HepG2 (cell line): ENCODE results near the gene ZNF540. TPM values are rescaled to one million over a fixed set of nuclear protein-coding genes. Genes with fewer than 3 reads are reported as not detected.

Experiments used
- ETV5 ChIP-seq: IDR thresholded peaks from 2 replicates; pipeline ENCODE4 v1.6.1; 2018; ENCODE audit warnings: missing biosample characterization, missing genetic modification reagents, inconsistent platforms, borderline replicate concordance
- HMGXB4 ChIP-seq, 2 experiments: sonication (generic) in 1 of 2; formaldehyde crosslinking in 1 of 2; IDR thresholded peaks; 2 replicates each; pipeline versions ENCODE4 v1.4.0 to v1.6.1; 2018 to 2020; ENCODE audit warnings: missing genetic modification reagents in 2 of 2, borderline replicate concordance in 1 of 2, low read depth in 1 of 2, mild to moderate bottlenecking in 1 of 2, missing biosample characterization in 1 of 2
- POGK ChIP-seq: sonication (generic); formaldehyde crosslinking; conservative IDR thresholded peaks from 2 replicates; pipeline ENCODE4 v1.8.0; 2022; ENCODE audit warnings: mild to moderate bottlenecking, moderate library complexity, missing genetic modification reagents
- THAP8 ChIP-seq: sonication (generic); formaldehyde crosslinking; IDR thresholded peaks from 2 replicates; pipeline ENCODE4 v1.5.1; 2020; ENCODE audit warnings: missing genetic modification reagents, mild to moderate bottlenecking, borderline replicate concordance
- ZBTB20 ChIP-seq: sonication (generic); formaldehyde crosslinking; IDR thresholded peaks from 2 replicates; pipeline ENCODE4 v1.8.1; 2023; ENCODE audit warnings: missing genetic modification reagents, low read depth, mild to moderate bottlenecking, borderline replicate concordance
- ZKSCAN8 ChIP-seq: IDR thresholded peaks from 2 replicates; pipeline ENCODE4 v1.6.1; 2016; ENCODE audit warnings: borderline replicate concordance, missing genetic modification reagents, missing compliant biosample characterization
- ZNF224 ChIP-seq: sonication (generic); formaldehyde crosslinking; IDR thresholded peaks from 2 replicates; pipeline ENCODE4 v1.5.0; 2020; ENCODE audit warnings: mild to moderate bottlenecking, missing genetic modification reagents
- ZNF335 ChIP-seq: sonication (generic); formaldehyde crosslinking; IDR thresholded peaks from 2 replicates; pipeline ENCODE4 v1.4.0; 2020; ENCODE audit warnings: missing genetic modification reagents
- ZNF407 ChIP-seq: sonication (generic); formaldehyde crosslinking; IDR thresholded peaks from one replicate; pipeline ENCODE4 v1.5.1; 2020; ENCODE audit warnings: mild to moderate bottlenecking, missing genetic modification reagents; ENCODE audit errors: not compliant biosample characterization
- ZUFSP ChIP-seq: sonication (generic); formaldehyde crosslinking; IDR thresholded peaks from 2 replicates; pipeline ENCODE4 v1.9.0; 2021; ENCODE audit warnings: missing genetic modification reagents, mild to moderate bottlenecking, borderline replicate concordance
- polyA plus RNA-seq, 8 experiments: library from polyadenylated mRNA; depleted of rRNA in 3 of 8; stranded (reverse) in 7 of 8; unstranded in 1 of 8; fragments of >200 nt; fragmentation: Illumina TruSeq in 4 of 8; extraction: Trizol in 4 of 8; gene quantifications; 2 replicates each; pipeline versions ENCODE4 v1.2.1 to v1.2.3, GENCODE V29; 2011 to 2016; ENCODE audit warnings: low read depth in 4 of 8, missing spikeins in 1 of 8, mixed read lengths in 1 of 8; ENCODE audit not compliant: insufficient read depth in 1 of 8
- total RNA-seq, 5 experiments: library from RNA; depleted of rRNA; stranded (reverse); fragments of >200 nt; fragmentation: Illumina TruSeq; extraction: Trizol; gene quantifications; 2 replicates each; pipeline ENCODE4 v1.2.3, GENCODE V29; 2016; ENCODE audit warnings: low read depth in 1 of 5

ZNF540 gene
- total and polyA plus RNA-seq, 2 of the 13 experiments (the other 11 are each of a cell fraction or from before 2014, with no cell fraction given) = 0.21 to 0.40 TPM

GRCh38 chr19:37654629-37655300 lies 60.1 kb downstream of the ZNF540 start (continued):
- TF ChIP-seq POGK (CRISPR knock-in tag) (peak; percentile 74), ZNF335 (CRISPR knock-in tag) (peak; percentile 92), ZBTB20 (peak; percentile 51; the same call in 1 of the 2 replicates), ETV5 (CRISPR knock-in tag) (no peak), ZUFSP (CRISPR knock-in tag) (no peak), ZKSCAN8 (no peak; the same call in 1 of the 2 replicates), HMGXB4 (CRISPR knock-in tag; IDR thresholded peaks at IDR 0.05; ENCODE audit: borderline replicate concordance in 1 of 2, low read depth in 1 of 2) (peak in 1 of 2 experiments; percentile 56; a peak in 2 of 4 replicates), THAP8 (no peak), ZNF224 (CRISPR knock-in tag) (peak; percentile 7; the same call in 1 of the 2 replicates), ZNF407 (peak; percentile 37)
